ENCODE measurements around the gene DBH.

DNA sequence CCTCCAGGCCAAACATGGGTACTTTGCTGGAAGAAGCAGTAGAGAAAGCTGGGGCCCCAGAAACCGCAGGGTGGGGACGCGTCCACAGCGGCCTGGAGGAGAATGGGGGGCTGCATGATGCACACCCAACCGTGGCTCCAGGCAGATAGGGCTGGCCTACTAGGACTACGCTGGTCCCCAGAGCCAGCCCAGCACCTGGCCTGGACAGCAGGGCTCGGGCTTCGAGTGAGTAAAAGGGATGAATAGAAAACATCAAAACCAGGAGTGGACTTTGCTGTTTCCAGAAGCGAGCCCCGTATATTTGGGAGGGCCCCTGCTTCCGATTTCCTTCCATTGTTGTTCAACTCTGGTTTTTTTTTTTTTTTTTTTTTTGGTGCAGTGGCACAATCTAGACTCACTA is 30.7 kb downstream of the DBH start:
- no peak for TF ChIP-seq EZH2 (IDR thresholded peaks at IDR 0.05; ENCODE audit: low read length)
- TF ChIP-seq, protein P1, sequence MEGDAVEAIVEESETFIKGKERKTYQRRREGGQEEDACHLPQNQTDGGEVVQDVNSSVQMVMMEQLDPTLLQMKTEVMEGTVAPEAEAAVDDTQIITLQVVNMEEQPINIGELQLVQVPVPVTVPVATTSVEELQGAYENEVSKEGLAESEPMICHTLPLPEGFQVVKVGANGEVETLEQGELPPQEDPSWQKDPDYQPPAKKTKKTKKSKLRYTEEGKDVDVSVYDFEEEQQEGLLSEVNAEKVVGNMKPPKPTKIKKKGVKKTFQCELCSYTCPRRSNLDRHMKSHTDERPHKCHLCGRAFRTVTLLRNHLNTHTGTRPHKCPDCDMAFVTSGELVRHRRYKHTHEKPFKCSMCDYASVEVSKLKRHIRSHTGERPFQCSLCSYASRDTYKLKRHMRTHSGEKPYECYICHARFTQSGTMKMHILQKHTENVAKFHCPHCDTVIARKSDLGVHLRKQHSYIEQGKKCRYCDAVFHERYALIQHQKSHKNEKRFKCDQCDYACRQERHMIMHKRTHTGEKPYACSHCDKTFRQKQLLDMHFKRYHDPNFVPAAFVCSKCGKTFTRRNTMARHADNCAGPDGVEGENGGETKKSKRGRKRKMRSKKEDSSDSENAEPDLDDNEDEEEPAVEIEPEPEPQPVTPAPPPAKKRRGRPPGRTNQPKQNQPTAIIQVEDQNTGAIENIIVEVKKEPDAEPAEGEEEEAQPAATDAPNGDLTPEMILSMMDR (optimal IDR thresholded peaks at IDR 0.05 in 1 of 3, IDR thresholded peaks at IDR 0.05 in 1 of 3, conservative IDR thresholded peaks at IDR 0.05 in 1 of 3; ENCODE audit: extremely low read depth in 1 of 3, insufficient read depth in 2 of 3, low read length in 3 of 3) = no peak

Data from keratinocyte (primary cell).